Ramos (cell line): Measurements from ENCODE around the gene SBF2.

Experiments
- in situ Hi-C: fragments of 300-500 bp; cut with MboI; formaldehyde crosslinking; loops from one replicate; pipeline ENCODE4 v1.14.3; 2022; ENCODE audit warnings: low sequenced_read_pairs; ENCODE audit not compliant: unreplicated experiment

Gene SBF2

GRCh38 chr11:10304495-10305261, 10.7 kb upstream of the SBF2 start, which contains the start of gene ADM:
TSS of gene ADM (plus strand) at chr11:10305073. CDS start at chr11:10305701, 628 bp downstream.
- in situ Hi-C loops, result no loop called here

GRCh38 chr11:10303558-10304363, 9.7 kb upstream of the SBF2 start:
- in situ Hi-C loops, result no loop called here

- in situ Hi-C loops, result no loop called here
Observed at GRCh38 chr11:10302744-10303557, 8.9 kb upstream of the SBF2 start.

GRCh38 chr11:10302359-10302743, 8.3 kb upstream of the SBF2 start:
- in situ Hi-C loops, result no loop called here

GRCh38 chr11:10301656-10302358, 7.8 kb upstream of the SBF2 start:
- in situ Hi-C loops, result no loop called here

GRCh38 chr11:10298342-10298741, 4.3 kb upstream of the SBF2 start:
- in situ Hi-C loops, result no loop called here

GRCh38 chr11:10295064-10295901, 1.3 kb upstream of the SBF2 start:
- in situ Hi-C loops, result no loop called here

GRCh38 chr11:10294290-10294953, 403 bp upstream of the SBF2 start:
- in situ Hi-C loops, result no loop called here

- in situ Hi-C loops, result no loop called here
Observed at GRCh38 chr11:10291801-10292638, 2.0 kb downstream of the SBF2 start.

- in situ Hi-C loops, result no loop called here
Observed at GRCh38 chr11:10289765-10290380, 4.1 kb downstream of the SBF2 start.

GRCh38 chr11:10288881-10289764, 4.9 kb downstream of the SBF2 start:
- in situ Hi-C loops, result no loop called here

GRCh38 chr11:10287766-10288715, 6.0 kb downstream of the SBF2 start:
- in situ Hi-C loops, result no loop called here

- in situ Hi-C loops, result no loop called here
Observed at GRCh38 chr11:10287140-10287539, 6.9 kb downstream of the SBF2 start.

- in situ Hi-C loops, result no loop called here
Observed at GRCh38 chr11:10285148-10285802, 8.7 kb downstream of the SBF2 start.

GRCh38 chr11:10283991-10284390, 10.0 kb downstream of the SBF2 start:
- in situ Hi-C loops, result no loop called here
